ENCODE data around the gene CLEC4F. TPM values are rescaled to one million over a fixed set of nuclear protein-coding genes. Genes with fewer than 3 reads are reported as not detected.

Gene CLEC4F
- total RNA-seq, 1 donor from 2014 or later = not detected

DNA sequence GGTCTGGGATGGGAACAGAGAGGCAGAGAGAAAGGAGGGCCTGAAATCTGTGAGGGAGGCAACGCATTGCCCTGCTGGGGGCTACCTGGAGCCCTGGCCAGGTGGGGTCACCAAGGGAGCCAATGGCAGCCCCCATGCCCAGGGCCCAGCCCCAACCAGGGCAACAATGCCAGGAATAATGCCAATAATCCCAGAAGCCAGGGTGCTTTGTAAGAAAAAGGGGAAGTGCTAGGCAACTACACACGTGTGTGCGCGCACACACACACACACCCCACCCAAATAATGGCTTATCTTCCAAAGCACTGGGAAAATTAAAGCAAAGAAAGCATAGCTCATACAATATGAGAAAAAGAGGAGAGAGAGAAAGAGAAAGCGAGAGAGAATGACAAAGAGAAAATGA is 7.0 kb upstream of the CLEC4F start:
- DNase-seq (ENCODE audit: low read depth) = no peak
- no peak overlapping the region for H3K4me3 ChIP-seq (ENCODE audit: low read depth, low read length)
- no peak for TF ChIP-seq CTCF (conservative IDR thresholded peaks at IDR 0.05; ENCODE audit: low read depth, low read length)

DNA sequence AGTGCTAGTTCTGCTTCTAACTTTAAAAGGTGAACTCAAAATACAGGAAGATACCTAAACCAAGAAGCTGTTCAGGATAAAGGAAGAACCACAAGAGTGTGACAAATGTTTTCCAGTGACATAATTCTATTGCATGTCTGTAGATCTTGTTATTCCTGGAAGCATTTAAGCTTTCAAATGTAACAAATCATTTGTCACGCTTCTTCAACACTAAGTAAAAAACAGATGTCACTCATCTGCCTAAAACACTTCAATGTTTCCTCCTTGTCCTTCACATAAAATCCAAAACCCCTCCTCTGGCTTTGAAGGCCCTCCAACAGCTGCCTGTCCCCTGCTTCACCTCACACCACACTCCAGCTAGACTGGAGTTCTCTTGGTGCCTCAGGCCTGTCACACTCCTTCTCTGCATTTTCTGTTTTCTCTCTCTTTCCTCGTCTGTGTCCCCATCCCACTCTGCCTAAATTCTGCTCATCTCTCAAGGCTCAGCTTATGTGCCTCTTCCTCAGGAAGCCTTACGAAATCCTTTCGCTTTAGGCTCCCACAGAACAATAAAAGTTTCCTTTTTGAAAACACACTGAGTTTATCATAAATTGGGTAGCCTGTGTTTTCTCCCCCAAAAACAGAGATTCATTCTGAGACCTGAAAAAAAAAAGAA is 6.4 kb upstream of the CLEC4F start:
- DNase-seq (ENCODE audit: low read depth) = no peak
- no peak for TF ChIP-seq CTCF (conservative IDR thresholded peaks at IDR 0.05; ENCODE audit: low read depth, low read length)
- H3K4me3 ChIP-seq (ENCODE audit: low read depth, low read length) = no peak overlapping the region

GRCh38 chr2:70823249-70823648 is 2.9 kb upstream of the CLEC4F start:
- no peak for DNase-seq (ENCODE audit: low read depth)
- no peak overlapping the region for H3K4me3 ChIP-seq (ENCODE audit: low read depth, low read length)
- no peak for TF ChIP-seq CTCF (conservative IDR thresholded peaks at IDR 0.05; ENCODE audit: low read depth, low read length)

DNA sequence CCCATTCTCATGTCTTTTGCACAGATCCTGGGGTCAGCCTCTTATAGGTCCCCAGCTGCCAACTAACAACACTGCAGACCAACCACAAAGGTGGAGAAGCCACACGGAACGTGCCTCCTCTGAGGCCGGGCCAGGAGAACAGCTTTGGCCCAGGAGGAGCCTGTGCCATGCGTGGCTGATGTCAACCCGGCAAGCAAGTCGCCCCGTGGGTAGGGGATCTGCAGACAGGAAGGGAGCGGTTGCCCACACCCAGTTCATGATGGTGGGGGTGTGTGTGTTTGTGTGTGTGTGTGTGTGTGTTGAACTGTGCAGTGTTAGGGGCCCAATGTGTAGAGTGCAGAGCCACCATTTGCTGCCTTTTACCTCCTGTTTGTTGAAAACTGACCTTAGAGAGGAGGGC is 2.4 kb upstream of the CLEC4F start:
- no peak overlapping the region for H3K4me3 ChIP-seq (ENCODE audit: low read depth, low read length)
- no peak for TF ChIP-seq CTCF (conservative IDR thresholded peaks at IDR 0.05; ENCODE audit: low read depth, low read length)
- no peak for DNase-seq (ENCODE audit: low read depth)

DNA sequence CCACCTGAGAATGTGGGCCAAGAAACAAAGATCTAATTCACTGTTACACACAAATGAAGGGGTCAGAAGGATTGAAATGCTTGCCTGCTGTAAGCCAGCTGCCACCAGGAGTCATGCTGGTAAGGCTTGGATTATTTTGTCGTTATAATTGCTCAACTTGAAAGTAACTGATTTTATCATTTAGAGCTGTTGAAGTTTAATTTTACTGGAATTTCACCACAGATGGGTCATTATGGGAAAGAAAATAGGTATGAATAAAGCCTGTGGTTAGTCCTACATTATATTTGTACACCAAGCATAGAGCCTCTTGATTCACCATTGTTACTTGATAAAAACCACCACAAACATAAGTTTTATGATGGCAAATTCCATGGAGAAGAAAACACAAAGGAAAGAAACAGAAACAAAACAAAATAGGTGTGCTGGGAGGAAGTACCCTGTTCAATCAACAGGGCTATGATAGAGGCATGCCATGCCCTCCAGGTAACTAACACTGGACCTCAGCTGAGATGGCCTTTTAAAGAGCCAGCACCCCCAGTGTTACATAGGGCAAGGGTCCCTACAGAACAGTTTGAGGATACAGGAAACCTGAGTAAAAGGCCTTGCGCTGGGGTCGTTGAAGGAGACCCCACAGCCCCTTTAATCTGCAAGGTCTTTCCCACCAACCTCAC is 3.0 kb downstream of the CLEC4F start:
- DNase-seq (ENCODE audit: low read depth) = no peak
- H3K4me3 ChIP-seq (ENCODE audit: low read depth, low read length) = no peak overlapping the region
- TF ChIP-seq CTCF (conservative IDR thresholded peaks at IDR 0.05; ENCODE audit: low read depth, low read length) = no peak

DNA sequence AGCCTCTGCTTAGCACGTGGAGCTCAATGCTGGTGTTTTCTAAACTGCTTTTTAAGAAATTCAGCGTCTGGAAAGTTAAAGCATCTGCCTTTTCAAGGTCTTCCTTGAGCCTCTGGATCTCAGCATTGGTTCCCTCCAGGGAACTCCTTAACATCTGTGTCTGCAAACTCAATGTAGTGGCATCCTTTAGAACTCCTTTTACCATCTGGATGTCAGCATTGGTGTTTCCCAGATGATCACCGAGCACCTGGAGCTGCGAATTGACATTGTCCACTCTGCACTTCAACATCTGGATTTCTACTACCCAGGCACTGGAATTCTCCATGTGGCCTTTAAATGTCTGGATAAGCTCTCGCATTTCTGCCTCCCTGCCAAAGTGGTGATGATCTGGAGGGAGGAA is 3.7 kb downstream of the CLEC4F start:
- no peak for DNase-seq (ENCODE audit: low read depth)
- no peak overlapping the region for H3K4me3 ChIP-seq (ENCODE audit: low read depth, low read length)
- no peak for TF ChIP-seq CTCF (conservative IDR thresholded peaks at IDR 0.05; ENCODE audit: low read depth, low read length)

Measured in epithelial cell of proximal tubule (primary cell).